ENCODE measurements around the gene HRH4.

The HRH4 gene

GRCh38 chr18:24514439-24514838 lies 54.0 kb downstream of the HRH4 start:
- DNase-seq, result peak; percentile 61 to 78 (median 77)

GRCh38 chr18:24515721-24516120 lies 55.3 kb downstream of the HRH4 start:
- DNase-seq, result no peak

GRCh38 chr18:24516261-24516660 lies 55.8 kb downstream of the HRH4 start:
- DNase-seq, result peak; percentile 27 to 49 (median 47)

- no peak for DNase-seq
These were observed 57.1 kb downstream of the HRH4 start for GRCh38 chr18:24517554-24517953.

GRCh38 chr18:24518596-24518995 lies 58.2 kb downstream of the HRH4 start:
- no peak for DNase-seq
